Measurements from ENCODE around the gene CARD10.

CARD10 gene, protein sequence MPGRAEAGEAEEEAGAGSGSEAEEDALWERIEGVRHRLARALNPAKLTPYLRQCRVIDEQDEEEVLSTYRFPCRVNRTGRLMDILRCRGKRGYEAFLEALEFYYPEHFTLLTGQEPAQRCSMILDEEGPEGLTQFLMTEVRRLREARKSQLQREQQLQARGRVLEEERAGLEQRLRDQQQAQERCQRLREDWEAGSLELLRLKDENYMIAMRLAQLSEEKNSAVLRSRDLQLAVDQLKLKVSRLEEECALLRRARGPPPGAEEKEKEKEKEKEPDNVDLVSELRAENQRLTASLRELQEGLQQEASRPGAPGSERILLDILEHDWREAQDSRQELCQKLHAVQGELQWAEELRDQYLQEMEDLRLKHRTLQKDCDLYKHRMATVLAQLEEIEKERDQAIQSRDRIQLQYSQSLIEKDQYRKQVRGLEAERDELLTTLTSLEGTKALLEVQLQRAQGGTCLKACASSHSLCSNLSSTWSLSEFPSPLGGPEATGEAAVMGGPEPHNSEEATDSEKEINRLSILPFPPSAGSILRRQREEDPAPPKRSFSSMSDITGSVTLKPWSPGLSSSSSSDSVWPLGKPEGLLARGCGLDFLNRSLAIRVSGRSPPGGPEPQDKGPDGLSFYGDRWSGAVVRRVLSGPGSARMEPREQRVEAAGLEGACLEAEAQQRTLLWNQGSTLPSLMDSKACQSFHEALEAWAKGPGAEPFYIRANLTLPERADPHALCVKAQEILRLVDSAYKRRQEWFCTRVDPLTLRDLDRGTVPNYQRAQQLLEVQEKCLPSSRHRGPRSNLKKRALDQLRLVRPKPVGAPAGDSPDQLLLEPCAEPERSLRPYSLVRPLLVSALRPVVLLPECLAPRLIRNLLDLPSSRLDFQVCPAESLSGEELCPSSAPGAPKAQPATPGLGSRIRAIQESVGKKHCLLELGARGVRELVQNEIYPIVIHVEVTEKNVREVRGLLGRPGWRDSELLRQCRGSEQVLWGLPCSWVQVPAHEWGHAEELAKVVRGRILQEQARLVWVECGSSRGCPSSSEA

DNA sequence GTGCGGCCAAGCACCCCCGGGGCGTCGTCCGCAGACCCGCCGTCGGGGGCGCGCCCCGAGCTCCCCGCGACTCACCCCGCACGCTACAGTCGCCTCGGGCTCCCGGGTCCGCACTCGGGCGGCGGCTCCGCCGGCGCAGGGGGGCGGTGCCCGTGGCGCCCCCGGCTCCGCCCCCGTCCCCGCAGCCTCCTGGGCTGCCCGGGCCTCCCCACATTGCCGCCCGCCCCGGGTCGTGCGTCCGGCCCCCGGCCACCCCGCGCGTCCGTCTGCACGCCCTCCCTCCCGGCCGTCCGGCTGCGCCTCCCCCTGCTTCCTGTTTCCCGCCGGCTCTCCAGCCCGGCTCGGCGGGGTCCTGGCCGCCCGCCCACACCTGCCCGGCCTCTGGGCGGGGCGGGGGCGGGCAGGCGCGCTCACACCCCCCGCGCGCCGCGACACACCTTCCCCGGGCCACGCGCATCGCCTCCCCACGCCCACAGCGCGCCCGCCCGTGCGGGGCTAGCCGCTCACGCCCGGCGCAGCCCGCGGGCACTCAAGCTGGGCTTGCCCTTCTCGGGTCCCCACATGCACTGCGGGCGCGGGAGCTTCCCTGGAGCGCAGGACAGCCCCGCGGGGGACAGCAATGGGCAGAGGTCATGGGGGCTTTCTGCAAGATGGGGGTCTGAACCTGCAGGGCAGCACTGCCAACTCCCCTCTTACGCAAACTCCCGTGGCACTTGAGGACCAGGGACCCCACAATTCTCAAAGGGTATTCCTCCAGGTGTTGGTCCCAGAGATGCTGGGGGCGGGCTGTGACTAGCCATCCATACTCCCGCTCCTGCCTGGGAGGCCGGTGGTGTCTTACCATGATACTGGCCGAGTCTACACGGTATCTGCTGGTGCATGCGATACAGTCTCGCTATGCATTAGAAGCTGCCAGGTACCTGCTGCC lies at the start of gene CARD10:
Gene CARD10, minus strand, starts transcription at position 148 of the 928 bp plus-strand sequence. CDS start 215 bp downstream, outside the sequence.
- Histone ChIP-seq H3F3A (ENCODE audit: low read depth) (no peaks in the 10 kb centered on the region), H2AFZ (ENCODE audit: low read length) (no peak within 1 kb of the TSS), H3K4me3 (ENCODE audit: low read length, poor library complexity, severe bottlenecking) (no peak within 1 kb of the TSS), H3K36me3 (ENCODE audit: insufficient read depth, low read length) (no peaks in the 10 kb centered on the region), H3K4me1 (ENCODE audit: insufficient read depth, low read length, poor library complexity, severe bottlenecking) (no peaks in the 10 kb centered on the region), H4K20me1 (ENCODE audit: insufficient read depth, low read length, poor library complexity, severe bottlenecking) (no peaks in the 10 kb centered on the region), H3K79me2 (ENCODE audit: insufficient read depth, low read length) (no peaks in the 10 kb centered on the region), H3K9me2 (replicated peaks; ENCODE audit: low read depth, low read length) (no peaks in the 10 kb centered on the region), H3K9ac (ENCODE audit: low read depth, low read length, poor library complexity, severe bottlenecking) (no peak within 1 kb of the TSS), H3K27me3 (ENCODE audit: insufficient read depth, low read length, poor library complexity, severe bottlenecking) (no peaks in the 10 kb centered on the region), H3K4me2 (ENCODE audit: low read depth, low read length, poor library complexity, severe bottlenecking) (no peak within 1 kb of the TSS), H3K9me3 (ENCODE audit: insufficient read depth, low read depth, low read length) (no peaks in the 10 kb centered on the region)
- no peak for TF ChIP-seq EZH2phosphoT487 (IDR thresholded peaks at IDR 0.05; ENCODE audit: borderline replicate concordance)
- TF ChIP-seq, protein P1, sequence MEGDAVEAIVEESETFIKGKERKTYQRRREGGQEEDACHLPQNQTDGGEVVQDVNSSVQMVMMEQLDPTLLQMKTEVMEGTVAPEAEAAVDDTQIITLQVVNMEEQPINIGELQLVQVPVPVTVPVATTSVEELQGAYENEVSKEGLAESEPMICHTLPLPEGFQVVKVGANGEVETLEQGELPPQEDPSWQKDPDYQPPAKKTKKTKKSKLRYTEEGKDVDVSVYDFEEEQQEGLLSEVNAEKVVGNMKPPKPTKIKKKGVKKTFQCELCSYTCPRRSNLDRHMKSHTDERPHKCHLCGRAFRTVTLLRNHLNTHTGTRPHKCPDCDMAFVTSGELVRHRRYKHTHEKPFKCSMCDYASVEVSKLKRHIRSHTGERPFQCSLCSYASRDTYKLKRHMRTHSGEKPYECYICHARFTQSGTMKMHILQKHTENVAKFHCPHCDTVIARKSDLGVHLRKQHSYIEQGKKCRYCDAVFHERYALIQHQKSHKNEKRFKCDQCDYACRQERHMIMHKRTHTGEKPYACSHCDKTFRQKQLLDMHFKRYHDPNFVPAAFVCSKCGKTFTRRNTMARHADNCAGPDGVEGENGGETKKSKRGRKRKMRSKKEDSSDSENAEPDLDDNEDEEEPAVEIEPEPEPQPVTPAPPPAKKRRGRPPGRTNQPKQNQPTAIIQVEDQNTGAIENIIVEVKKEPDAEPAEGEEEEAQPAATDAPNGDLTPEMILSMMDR (conservative IDR thresholded peaks at IDR 0.05; ENCODE audit: low read length), result no peak

DNA sequence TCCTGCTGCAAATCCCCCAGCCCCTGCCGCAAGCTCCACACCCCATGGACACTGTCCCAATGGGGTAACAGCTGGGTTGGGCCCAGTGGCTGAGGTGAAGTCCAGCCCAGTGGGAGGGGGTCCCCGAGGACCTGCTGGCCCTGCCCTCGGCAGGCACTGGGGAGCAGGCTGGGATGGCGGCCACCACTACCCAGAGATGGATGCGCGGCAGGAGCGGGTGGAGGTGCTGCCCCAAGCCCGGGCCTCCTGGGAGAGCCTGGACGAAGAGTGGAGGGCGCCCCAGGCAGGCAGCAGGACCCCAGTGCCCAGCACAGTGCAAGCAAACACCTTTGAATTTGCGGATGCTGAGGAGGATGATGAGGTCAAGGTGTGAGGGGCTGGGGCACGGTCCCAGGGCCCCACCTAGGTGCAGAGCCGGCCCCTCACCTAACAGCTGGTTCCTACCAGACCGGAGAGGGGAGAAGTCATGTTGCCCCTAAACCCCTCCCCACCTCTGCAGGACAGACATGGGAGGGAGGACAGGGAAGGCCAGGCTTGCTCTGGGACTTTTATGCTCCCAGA lies 49.3 kb upstream of the CARD10 start:
- peaks cover 15% of the 10 kb centered on the region for H3K4me1 ChIP-seq (ENCODE audit: insufficient read depth, low read length, poor library complexity, severe bottlenecking)

More for the DNA sequence above, 49.3 kb upstream of the CARD10 start:
- H3K79me2 ChIP-seq (ENCODE audit: insufficient read depth, low read length), result no peaks in the 10 kb centered on the region
- no peak overlapping the region for H3K4me2 ChIP-seq (ENCODE audit: low read depth, low read length, poor library complexity, severe bottlenecking)
- peaks cover 65% of the 10 kb centered on the region for H3K27me3 ChIP-seq (ENCODE audit: insufficient read depth, low read length, poor library complexity, severe bottlenecking)
- peaks cover 3% of the 10 kb centered on the region for H4K20me1 ChIP-seq (ENCODE audit: insufficient read depth, low read length, poor library complexity, severe bottlenecking)
- H3K4me3 ChIP-seq (ENCODE audit: low read length, poor library complexity, severe bottlenecking), result no peak overlapping the region
- no peaks in the 10 kb centered on the region for H3F3A ChIP-seq (ENCODE audit: low read depth)
- no peaks in the 10 kb centered on the region for H3K9me3 ChIP-seq (ENCODE audit: insufficient read depth, low read depth, low read length)
- TF ChIP-seq, protein P1 (conservative IDR thresholded peaks at IDR 0.05; ENCODE audit: low read length), result no peak
- no peak for TF ChIP-seq EZH2phosphoT487 (IDR thresholded peaks at IDR 0.05; ENCODE audit: borderline replicate concordance)
- H2AFZ ChIP-seq (ENCODE audit: low read length), result no peak overlapping the region
- H3K36me3 ChIP-seq (ENCODE audit: insufficient read depth, low read length), result no peaks in the 10 kb centered on the region
- no peak overlapping the region for H3K9ac ChIP-seq (ENCODE audit: low read depth, low read length, poor library complexity, severe bottlenecking)
- no peaks in the 10 kb centered on the region for H3K9me2 ChIP-seq (replicated peaks; ENCODE audit: low read depth, low read length)

Data from Loucy (cell line).